ENCODE results near the gene EGLN3.

DNA sequence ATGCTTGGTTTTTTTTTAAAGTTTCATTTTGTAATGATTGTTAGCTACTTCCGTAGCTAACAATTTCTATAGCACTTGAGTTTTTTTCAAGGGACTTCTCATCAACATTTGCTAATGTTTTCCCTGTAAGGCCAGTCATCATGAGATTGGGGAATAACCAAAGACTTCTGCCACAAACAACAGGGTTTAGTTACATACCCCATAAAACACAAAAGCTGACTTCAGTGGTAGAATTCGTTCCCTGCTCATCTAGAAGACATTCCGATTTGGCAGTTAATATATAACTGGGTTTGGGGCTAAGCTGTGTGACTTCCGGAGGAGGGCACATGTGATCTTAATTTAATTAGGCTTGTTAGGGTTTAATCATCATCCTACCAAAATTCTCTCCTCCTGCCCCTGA lies 22.9 kb downstream of the EGLN3 start:
- TF ChIP-seq CTCF (conservative IDR thresholded peaks at IDR 0.05 in 1 of 2, IDR thresholded peaks at IDR 0.05 in 1 of 2; ENCODE audit: extremely low read depth in 1 of 2, insufficient read depth in 1 of 2, low read depth in 1 of 2, low read length in 2 of 2) (no peak), EZH2 (IDR thresholded peaks at IDR 0.05; ENCODE audit: borderline replicate concordance, low read length) (no peak)

Measured in mammary epithelial cell (primary cell).